Epithelial cell of proximal tubule (primary cell): ENCODE measurements around the gene BACH1. TPM values are rescaled to one million over a fixed set of nuclear protein-coding genes. Genes with fewer than 3 reads are reported as not detected.

Source experiments
- DNase-seq: peaks from one replicate; pipeline ENCODE4 v3.0.0-alpha.2; 2011; ENCODE audit warnings: low read depth
- H3K4me3 ChIP-seq: 2 replicates; pipeline ENCODE4 v1.5.1; 2011; ENCODE audit warnings: low read depth, mild to moderate bottlenecking, low read length
- total RNA-seq: library from RNA; depleted of rRNA; stranded (reverse); fragments of >200 nt; gene quantifications from 2 replicates; pipeline ENCODE4 v1.2.3, GENCODE V29; 2015
- TF ChIP-seq, protein P1 (sequence below): conservative IDR thresholded peaks from 2 replicates; pipeline ENCODE4 v1.5.1; 2012; ENCODE audit warnings: low read depth, mild to moderate bottlenecking, low read length

Gene BACH1
- total RNA-seq, 1 donor from 2014 or later = 24.9 TPM

DNA sequence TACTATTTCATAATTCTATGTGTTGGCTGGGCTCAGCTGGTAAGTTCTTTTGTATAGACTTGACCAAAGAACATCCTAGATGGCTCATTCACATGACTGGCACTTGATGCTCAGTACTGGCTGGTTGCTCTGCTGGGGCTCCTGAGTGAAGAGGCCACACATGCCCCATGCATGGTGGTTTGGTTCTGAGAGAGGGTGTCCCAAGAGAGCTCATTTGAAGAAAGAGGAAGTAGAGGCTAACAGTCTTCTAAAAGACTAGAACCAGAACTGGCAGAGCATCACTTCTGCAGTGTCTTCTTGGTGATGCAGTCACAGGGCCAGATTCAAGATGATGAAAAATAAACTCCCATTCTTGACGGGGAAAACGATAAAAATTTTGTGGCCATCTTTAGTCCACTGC is 5.2 kb upstream of the BACH1 start:
- DNase-seq = no peak
- H3K4me3 ChIP-seq = no peak overlapping the region
- TF ChIP-seq, protein P1, sequence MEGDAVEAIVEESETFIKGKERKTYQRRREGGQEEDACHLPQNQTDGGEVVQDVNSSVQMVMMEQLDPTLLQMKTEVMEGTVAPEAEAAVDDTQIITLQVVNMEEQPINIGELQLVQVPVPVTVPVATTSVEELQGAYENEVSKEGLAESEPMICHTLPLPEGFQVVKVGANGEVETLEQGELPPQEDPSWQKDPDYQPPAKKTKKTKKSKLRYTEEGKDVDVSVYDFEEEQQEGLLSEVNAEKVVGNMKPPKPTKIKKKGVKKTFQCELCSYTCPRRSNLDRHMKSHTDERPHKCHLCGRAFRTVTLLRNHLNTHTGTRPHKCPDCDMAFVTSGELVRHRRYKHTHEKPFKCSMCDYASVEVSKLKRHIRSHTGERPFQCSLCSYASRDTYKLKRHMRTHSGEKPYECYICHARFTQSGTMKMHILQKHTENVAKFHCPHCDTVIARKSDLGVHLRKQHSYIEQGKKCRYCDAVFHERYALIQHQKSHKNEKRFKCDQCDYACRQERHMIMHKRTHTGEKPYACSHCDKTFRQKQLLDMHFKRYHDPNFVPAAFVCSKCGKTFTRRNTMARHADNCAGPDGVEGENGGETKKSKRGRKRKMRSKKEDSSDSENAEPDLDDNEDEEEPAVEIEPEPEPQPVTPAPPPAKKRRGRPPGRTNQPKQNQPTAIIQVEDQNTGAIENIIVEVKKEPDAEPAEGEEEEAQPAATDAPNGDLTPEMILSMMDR = no peak

DNA sequence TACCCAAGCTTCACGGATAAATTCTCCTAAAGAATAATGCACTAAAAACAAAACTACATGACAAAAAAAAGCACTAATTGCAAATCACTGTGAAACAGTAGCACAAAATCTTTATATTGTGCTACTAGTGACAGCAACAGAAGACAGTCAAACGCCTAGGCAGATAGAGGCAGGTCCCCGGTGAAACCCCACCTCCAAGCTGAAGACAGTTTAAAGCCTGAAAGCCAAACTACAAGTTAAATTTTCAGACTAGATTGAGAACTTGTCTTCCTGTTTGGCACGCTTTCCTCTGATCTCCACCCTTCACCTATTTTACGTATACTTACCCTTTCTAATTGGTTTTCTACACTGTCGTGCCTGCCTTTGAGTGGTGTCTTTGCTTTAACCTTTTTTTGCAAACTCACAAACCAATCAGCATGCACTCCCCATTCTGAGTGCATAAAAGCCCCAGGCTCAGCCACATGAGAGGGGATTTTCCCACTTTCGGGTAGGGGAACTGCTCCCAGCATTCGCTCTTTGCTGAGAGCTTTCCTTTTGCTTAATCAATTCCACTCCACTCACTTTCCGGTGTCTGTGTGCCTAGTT is 3.6 kb upstream of the BACH1 start:
- TF ChIP-seq, protein P1 = no peak
- H3K4me3 ChIP-seq = no peak overlapping the region
- DNase-seq = no peak

DNA sequence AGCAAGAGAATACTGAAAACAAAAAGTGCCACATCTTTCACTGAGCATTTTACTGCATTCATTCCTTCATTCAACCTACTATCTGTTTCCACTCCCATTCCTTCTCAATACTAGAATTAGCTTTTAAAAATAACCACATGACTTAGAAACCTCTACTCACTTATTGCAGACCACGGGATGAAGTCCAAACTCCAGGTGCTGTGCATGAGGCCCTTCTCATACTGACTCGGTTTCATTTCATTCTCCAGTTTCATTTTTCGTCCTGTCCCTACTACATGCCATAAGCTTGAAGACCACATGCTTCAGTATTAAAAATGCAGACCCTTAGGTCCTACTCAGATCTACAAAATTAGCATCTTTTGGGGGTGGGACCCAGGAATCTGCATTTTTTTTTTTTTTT is 2.3 kb upstream of the BACH1 start:
- TF ChIP-seq, protein P1 = no peak
- no peak for DNase-seq
- no peak overlapping the region for H3K4me3 ChIP-seq

DNA sequence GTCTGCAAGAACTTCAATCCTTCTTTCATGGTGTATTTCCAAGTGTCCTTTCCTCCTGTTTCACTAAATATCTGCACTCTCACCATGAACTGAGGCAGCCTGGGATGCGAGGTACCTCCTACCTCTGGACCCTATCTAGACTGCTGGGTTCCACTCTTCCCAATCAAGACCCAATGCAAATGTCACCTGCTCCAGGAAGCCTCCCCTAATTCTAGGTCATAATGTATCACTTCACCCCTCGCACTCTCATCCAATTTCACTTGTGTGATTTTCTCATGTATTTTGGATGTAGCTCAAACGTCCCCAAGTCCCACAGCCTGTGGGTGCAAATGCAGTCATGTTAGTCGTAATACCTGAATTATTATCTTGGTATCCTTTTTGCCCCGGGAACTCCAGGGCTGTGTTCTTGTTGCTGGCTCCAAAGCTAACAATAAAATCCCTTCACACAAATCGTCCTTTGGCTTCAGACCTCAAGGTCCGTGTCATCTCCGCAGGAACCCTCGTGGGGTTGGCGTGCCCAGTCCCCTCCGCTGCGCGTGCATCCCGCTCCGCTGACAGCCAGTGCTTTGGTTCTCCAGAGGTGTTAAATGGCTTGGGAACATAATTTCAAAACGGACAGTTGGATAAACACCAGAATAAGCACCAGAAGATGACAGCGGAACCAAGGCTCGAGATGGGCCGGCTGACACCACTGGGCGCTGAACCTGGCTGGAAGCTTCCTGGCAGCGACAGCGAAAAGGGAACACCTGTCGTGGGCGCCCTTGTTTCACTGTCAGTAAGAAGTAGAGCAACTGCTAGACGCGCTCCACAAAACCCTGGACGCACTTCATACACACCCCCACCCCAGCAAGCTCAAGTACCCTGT is 1.0 kb upstream of the BACH1 start:
- TF ChIP-seq, protein P1 = no peak
- no peak for DNase-seq
- peak overlapping the region; percentile 71 for H3K4me3 ChIP-seq

DNA sequence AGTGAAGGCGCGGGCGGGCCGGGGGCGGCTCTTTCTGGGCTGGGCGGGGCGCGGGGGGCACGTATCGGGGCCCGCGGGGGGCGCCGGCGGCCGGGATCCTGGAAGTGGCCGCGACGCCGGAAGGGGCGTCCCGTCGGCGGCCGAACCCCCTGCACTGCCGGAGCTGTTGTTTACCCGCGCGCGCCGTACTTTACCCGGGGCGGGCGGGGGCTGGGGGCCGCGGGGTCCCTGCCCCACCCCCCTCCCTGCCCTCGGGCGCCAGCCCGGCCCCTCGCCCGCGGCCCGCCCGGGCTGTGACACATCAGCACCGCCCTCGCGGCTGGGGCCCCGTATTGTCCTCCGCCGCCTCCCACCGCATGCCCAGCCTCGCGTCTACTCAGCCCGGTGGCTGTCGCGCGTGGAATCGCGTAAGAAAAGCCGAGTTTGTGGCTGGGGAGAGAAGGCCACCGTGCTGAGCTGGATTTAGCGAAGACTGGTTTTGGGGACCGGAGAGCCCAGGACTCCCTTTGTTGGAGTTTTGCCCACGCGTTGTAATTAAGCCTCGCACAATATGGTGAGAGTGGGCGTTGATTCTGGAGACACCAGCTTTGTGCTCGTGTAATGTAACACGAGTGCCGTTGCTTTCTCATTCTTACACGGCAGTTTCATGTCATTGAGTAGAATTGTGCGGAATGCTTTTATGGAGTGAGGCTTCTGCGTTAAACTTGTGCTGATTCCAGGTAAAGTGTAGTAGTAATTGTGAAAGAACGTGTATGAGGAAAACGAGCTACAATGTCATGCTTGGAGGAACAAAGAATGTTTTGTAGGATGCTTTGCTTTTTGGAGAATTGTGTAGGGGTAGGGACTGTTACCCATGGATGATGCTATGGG is 559 bp downstream of the BACH1 start:
- H3K4me3 ChIP-seq = peak overlapping the region; percentile 71
- TF ChIP-seq, protein P1 = no peak
- DNase-seq = no peak

DNA sequence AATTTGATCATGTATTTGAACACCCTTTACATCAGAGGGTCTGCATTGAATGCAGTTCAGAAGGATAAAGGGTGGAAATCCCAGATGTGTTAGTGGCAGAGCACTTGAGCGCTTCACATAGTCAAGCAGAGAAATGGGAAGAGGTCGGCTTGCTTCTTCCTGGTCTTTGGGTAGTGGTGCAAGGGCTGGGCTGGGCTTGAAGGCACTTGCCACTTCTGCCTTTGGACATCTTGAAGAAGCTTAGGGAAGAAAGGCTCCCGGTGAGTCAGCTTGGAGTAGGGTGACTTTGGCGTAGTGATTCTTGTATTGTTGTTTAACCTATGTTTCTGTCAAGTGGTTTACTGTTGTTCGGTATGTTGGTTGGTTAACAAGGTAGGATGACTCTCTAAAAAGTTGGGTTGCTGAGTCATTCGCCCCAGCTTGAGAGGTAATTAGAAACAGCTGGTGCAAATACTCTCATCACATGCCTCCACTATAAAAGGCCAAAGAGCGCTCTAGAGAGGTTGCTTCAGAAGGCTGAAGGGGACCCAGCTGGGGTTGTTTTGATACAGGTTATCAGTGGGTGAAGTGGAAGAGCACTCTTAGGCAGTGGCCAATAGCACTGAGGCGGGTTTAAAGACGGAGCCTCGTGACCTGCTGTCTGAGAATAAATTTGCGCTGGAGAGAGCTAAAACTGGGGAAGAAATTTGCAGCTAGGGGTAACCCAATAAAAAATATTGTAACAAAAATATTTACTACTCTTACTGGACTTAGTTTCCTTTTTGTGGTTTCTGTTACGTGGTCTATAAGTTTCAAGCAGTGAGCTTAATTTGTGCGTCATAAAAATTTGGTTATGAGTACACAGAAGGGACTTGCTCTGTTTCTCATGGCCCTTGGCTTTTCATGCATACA is 1.4 kb downstream of the BACH1 start:
- TF ChIP-seq, protein P1 = no peak
- DNase-seq = peak; percentile 85
- peak overlapping the region; percentile 71 for H3K4me3 ChIP-seq
